Esophagus muscularis mucosa (tissue), 4 donors: Measurements from ENCODE around the gene FMN2. TPM values are rescaled to one million over a fixed set of nuclear protein-coding genes. Genes with fewer than 3 reads are reported as not detected.

Experiments
- DNase-seq: peaks from one replicate; pipeline ENCODE4 v3.0.0-alpha.2; 2017; ENCODE audit errors: extremely low spot score
- H3K27ac ChIP-seq, 4 donors: fragments of 200-600 bp; sonication (generic); replicated peaks in 1 of 4; 1 replicate in 3 of 4; 2 replicates in 1 of 4; pipeline ENCODE4 v1.5.1; 2016 to 2019; ENCODE audit warnings: mild to moderate bottlenecking in 1 of 4
- H3K27me3 ChIP-seq, 4 donors: fragments of 200-600 bp; sonication (generic); one replicate each; pipeline versions ENCODE4 v1.5.1 to v1.6.0; 2016 to 2019
- H3K36me3 ChIP-seq, 4 donors: fragments of 200-600 bp; sonication (generic); one replicate each; pipeline ENCODE4 v1.5.1; 2016 to 2019
- H3K4me1 ChIP-seq, 4 donors: fragments of 200-600 bp; sonication (generic); one replicate each; pipeline ENCODE4 v1.5.1; 2016 to 2019
- H3K4me3 ChIP-seq, 4 donors: fragments of 200-600 bp; sonication (generic); 1 replicate in 2 of 4; 2 replicates in 2 of 4; pipeline ENCODE4 v1.5.1; 2016 to 2019; ENCODE audit warnings: mild to moderate bottlenecking in 4 of 4, moderate library complexity in 1 of 4
- H3K9me3 ChIP-seq, 4 donors: fragments of 200-600 bp; sonication (generic); 1 replicate in 3 of 4; 2 replicates in 1 of 4; pipeline ENCODE4 v1.5.1; 2016 to 2019
- EP300 ChIP-seq: sonication (generic); formaldehyde crosslinking; IDR thresholded peaks from one replicate; pipeline ENCODE4 v1.6.1; 2017; ENCODE audit warnings: antibody characterized with exemption
- POLR2A ChIP-seq: fragments of 450-650 bp; IDR thresholded peaks from one replicate; pipeline ENCODE4 v1.6.1; 2017; ENCODE audit warnings: antibody characterized with exemption, moderate library complexity, mild to moderate bottlenecking, low read depth
- POLR2AphosphoS5 ChIP-seq, 2 donors: sonication (generic); formaldehyde crosslinking; IDR thresholded peaks; one replicate each; pipeline ENCODE4 v1.6.1; 2017; ENCODE audit warnings: antibody characterized with exemption in 2 of 2
- WGBS: methylation state at CpG from one replicate; pipeline ENCODE4 v1.1.5; 2018; 5-methylcytosine and 5-hydroxymethylcytosine counted together
- intact Hi-C: fragments of 100-400 bp; cut with DNase I; formaldehyde crosslinking; loops from one replicate; pipeline ENCODE4 v1.15.1; 2023
- total RNA-seq, 4 donors: library from RNA; depleted of rRNA; stranded (reverse); fragments of >200 nt; gene quantifications; one replicate each; pipeline versions ENCODE4 v1.1.0 to v1.2.1, GENCODE V29; 2016
- TF ChIP-seq, protein P1 (sequence below), 3 experiments: fragments of 200-600 bp in 2 of 3; fragments of 450-650 bp in 1 of 3; sonication (generic) in 2 of 3; IDR thresholded peaks; one replicate each; pipeline ENCODE4 v1.5.1; 2017 to 2019; ENCODE audit warnings: antibody characterized with exemption in 3 of 3, mild to moderate bottlenecking in 2 of 3, moderate library complexity in 1 of 3

Gene FMN2
- total RNA-seq, 4 donors from 2014 or later, result 0.32 to 2.5 (median 1.4) TPM

DNA sequence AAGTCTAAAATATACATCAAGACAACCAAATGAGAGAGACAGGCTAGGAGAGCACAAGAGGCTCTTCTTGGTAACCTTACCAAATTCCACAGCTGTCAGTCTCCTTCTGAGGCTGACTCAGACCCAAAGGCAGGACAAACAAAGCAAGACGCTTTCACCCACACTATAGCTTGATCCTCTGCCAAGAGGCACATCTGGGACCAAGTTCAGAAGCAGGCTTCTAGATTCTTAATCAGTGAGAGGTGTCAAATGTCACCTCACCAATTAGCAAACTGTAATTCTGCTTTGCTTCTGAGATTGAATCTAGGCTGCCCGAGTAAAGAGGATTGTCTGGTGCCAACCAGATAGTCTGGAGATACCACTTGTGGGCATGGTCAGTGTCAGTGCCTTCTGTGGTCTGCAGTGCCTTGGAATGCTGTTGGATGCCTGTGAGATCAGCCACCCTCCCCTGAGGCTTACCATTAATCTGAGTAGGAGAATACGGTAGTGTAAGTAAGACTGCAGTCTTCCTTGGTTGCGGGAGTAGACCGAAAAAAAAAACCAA, 151.0 kb downstream of the FMN2 start:
- Histone ChIP-seq H3K27me3 (no peaks in the 10 kb centered on the region), H3K4me3 (no peak overlapping the region), H3K36me3 (no peaks in the 10 kb centered on the region), H3K4me1 (no peaks in the 10 kb centered on the region), H3K9me3 (no peaks in the 10 kb centered on the region), H3K27ac (no peak overlapping the region)
- intact Hi-C loops, result no loop called here
- no peak for DNase-seq
- WGBS, result 85% methylated on average over 5 of the region's 5 CpGs
- TF ChIP-seq EP300 (no peak), POLR2A (no peak), POLR2AphosphoS5 (IDR thresholded peaks at IDR 0.05) (no peak)
- TF ChIP-seq, protein P1, sequence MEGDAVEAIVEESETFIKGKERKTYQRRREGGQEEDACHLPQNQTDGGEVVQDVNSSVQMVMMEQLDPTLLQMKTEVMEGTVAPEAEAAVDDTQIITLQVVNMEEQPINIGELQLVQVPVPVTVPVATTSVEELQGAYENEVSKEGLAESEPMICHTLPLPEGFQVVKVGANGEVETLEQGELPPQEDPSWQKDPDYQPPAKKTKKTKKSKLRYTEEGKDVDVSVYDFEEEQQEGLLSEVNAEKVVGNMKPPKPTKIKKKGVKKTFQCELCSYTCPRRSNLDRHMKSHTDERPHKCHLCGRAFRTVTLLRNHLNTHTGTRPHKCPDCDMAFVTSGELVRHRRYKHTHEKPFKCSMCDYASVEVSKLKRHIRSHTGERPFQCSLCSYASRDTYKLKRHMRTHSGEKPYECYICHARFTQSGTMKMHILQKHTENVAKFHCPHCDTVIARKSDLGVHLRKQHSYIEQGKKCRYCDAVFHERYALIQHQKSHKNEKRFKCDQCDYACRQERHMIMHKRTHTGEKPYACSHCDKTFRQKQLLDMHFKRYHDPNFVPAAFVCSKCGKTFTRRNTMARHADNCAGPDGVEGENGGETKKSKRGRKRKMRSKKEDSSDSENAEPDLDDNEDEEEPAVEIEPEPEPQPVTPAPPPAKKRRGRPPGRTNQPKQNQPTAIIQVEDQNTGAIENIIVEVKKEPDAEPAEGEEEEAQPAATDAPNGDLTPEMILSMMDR (IDR thresholded peaks at IDR 0.05), result no peak

DNA sequence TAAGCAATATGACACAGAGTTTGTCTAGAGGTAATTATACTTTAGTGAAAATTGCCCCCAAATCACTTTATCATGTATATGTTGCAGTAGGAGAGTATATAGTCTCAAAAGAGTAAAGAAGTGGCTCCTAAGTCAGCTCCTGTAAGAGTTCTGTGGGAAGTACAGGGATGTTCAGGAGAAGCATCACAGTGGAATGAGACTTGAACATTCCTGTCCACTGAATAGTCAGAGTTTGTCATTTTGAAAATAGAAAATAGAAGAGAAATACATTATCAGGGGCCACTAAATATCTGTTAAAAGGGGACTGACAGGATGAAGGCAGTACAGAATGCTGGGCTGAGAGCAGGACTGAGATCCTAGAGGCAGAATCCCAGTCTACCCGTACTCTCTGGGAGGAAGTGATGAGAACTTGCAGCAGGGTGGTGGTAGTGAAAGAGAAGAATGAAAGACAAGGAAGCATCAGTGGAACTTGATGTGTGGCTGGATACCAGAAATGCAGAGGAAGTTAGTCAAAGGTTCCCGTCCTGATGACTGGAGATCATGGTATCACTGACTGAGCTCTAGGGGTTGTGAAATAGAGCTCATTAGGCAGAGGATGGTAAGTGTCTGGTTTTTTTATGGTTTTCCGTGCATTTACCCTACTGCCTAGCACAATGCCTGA, 153.4 kb downstream of the FMN2 start:
- Histone ChIP-seq H3K27me3 (no peaks in the 10 kb centered on the region), H3K4me1 (no peaks in the 10 kb centered on the region), H3K9me3 (no peaks in the 10 kb centered on the region), H3K4me3 (no peak overlapping the region), H3K27ac (no peak overlapping the region), H3K36me3 (no peaks in the 10 kb centered on the region)
- no peak for DNase-seq
- intact Hi-C loops, result no loop called here
- TF ChIP-seq POLR2AphosphoS5 (IDR thresholded peaks at IDR 0.05), result no peak
- no peak for TF ChIP-seq POLR2A
- TF ChIP-seq, protein P1 (IDR thresholded peaks at IDR 0.05), result no peak
- no peak for TF ChIP-seq EP300
- 84% methylated on average over 3 of the region's 3 CpGs for WGBS

DNA sequence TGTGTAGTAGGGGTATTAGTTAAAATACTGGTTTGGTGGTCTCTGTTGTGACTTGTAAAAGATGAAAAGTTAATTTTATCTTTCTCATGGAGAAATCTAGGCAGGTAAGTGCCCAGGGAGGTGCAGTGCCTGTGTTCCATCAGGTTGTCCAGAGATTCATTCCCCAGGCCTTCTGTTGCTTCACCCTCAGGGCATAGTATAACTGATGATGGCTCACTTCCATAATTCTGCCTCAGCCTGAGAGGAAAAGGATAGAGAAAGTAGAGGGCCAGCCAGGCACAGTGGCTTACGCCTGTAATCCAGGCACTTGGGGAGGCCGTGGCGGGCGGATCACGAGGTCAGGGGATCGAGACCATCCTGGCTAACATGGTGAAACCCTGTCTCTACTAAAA, 153.9 kb downstream of the FMN2 start:
- Histone ChIP-seq H3K9me3 (no peaks in the 10 kb centered on the region), H3K4me1 (no peaks in the 10 kb centered on the region), H3K27ac (no peak overlapping the region), H3K27me3 (no peaks in the 10 kb centered on the region), H3K4me3 (no peak overlapping the region), H3K36me3 (no peaks in the 10 kb centered on the region)
- no peak for TF ChIP-seq POLR2AphosphoS5 (IDR thresholded peaks at IDR 0.05)
- no peak for TF ChIP-seq EP300
- no peak for TF ChIP-seq POLR2A
- TF ChIP-seq, protein P1 (IDR thresholded peaks at IDR 0.05), result no peak
- DNase-seq, result no peak
- WGBS, result 91% methylated on average over 6 of the region's 6 CpGs
- intact Hi-C loops, result no loop called here

DNA sequence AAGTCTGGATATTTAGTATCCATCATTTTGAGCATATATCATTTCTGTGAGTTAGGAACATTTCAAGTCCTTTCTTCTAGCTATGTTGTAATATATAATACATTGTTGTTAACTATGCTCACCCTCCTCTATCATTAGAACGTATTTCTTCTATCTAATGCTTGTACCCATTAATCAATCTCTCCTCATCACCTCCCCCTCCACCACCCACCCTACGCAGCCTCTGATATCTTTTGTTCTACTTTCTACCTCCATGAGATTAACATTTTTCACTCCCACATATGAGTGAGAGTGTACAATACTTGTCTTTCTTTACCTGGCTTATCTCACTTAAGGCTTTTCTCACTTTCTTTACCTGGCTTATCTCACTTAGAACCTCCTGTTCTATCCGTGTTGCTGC, 156.2 kb downstream of the FMN2 start:
- no peaks in the 10 kb centered on the region for H3K36me3 ChIP-seq
- H3K4me1 ChIP-seq, result no peaks in the 10 kb centered on the region
- no peaks in the 10 kb centered on the region for H3K9me3 ChIP-seq
- H3K4me3 ChIP-seq, result no peak overlapping the region
- no peak overlapping the region for H3K27ac ChIP-seq
- DNase-seq, result no peak
- intact Hi-C loops, result no loop called here
- 85% methylated on average over 3 of the region's 3 CpGs for WGBS
- no peaks in the 10 kb centered on the region for H3K27me3 ChIP-seq
- no peak for TF ChIP-seq EP300
- TF ChIP-seq, protein P1 (IDR thresholded peaks at IDR 0.05), result no peak
- no peak for TF ChIP-seq POLR2AphosphoS5 (IDR thresholded peaks at IDR 0.05)
- no peak for TF ChIP-seq POLR2A
